Measurements from ENCODE around the gene TOR4A. TPM values are rescaled to one million over a fixed set of nuclear protein-coding genes. Genes with fewer than 3 reads are reported as not detected.
A peak's percentile ranks its signal among the peaks of the same experiment; 100 is the strongest.

The TOR4A gene
- polyA plus RNA-seq, 2 of the 4 experiments (the other 2 are of a cell fraction), result 9.8 to 18.6 TPM

GRCh38 chr9:137229903-137230704, 47.4 kb upstream of the TOR4A start:
- no peaks in the 10 kb centered on the region for H3K9me3 ChIP-seq
- no peak for FAIRE-seq
- H3K4me2 ChIP-seq, result peak overlapping the region; percentile 32; the same call in 1 of the 3 replicates
- peak in 1 of 2 experiments; percentile 23; a peak in 3 of 6 replicates for ATAC-seq
- ChIA-PET CTCF (interaction anchor here (0.7 to 10.1 kb wide), 14 partner anchors 11 to 442 kb away, joined by 3 to 81 read pairs (median 3); partner anchors contain the start of genes ANAPC2, NELFB, NPDC1 and SSNA1), POLR2A (interaction anchor here (0.7 to 1.7 kb wide), 3 partner anchors 10 to 63 kb away, joined by 3 to 10 read pairs (median 4); no protein-coding TSS in a partner anchor)
- no peak for DNase-seq (ENCODE audit: low read depth in 1 of 2, low spot score in 1 of 2)
- H3K4me3 ChIP-seq, result no peak overlapping the region
- H3K4me1 ChIP-seq, result peaks cover 48% of the 10 kb centered on the region
- TF ChIP-seq MAFK (IDR thresholded peaks at IDR 0.05; ENCODE audit: partially characterized antibody), result peak; percentile 81
- TF ChIP-seq JUN (IDR thresholded peaks at IDR 0.05), result no peak
- 64% methylated on average over 14 of the region's 31 CpGs for WGBS (ENCODE audit: missing lambda C conversion rate)
- peak overlapping the region in 1 of 2 experiments; percentile 49; a peak in 2 of 6 replicates for H3K27ac ChIP-seq

- no peak for FAIRE-seq
- DNase-seq (ENCODE audit: low read depth in 1 of 2, low spot score in 1 of 2), result no peak
- ChIA-PET POLR2A (interaction anchor here (0.8 to 1.7 kb wide), 3 partner anchors 10 to 12 kb away, joined by 3 to 10 read pairs (median 4); partner anchors contain the start of gene TUBB4B), CTCF (interaction anchor here (1.1 to 10.1 kb wide), 6 partner anchors 9 to 113 kb away, joined by 3 to 81 read pairs (median 4); partner anchors contain the start of genes ANAPC2, SSNA1 and TUBB4B)
- WGBS (ENCODE audit: missing lambda C conversion rate), result 65% methylated on average over 7 of the region's 14 CpGs
- Histone ChIP-seq H3K4me3 (no peak within 1 kb of the TSS), H3K9me3 (no peaks in the 10 kb centered on the region), H3K27ac (peak within 1 kb of the TSS in 1 of 2 experiments; percentile 49; a peak in 2 of 6 replicates), H3K4me2 (peak within 1 kb of the TSS; percentile 32; the same call in 1 of the 3 replicates), H3K4me1 (peaks cover 41% of the 10 kb centered on the region)
- no peak for ATAC-seq
- TF ChIP-seq ZFP36 (IDR thresholded peaks at IDR 0.05; ENCODE audit: borderline replicate concordance, partially characterized antibody) (peak; percentile 7), REST (IDR thresholded peaks at IDR 0.05) (no peak)
These were observed 46.7 kb upstream of the TOR4A start, which contains the start of gene SLC34A3 for GRCh38 chr9:137230705-137231371. Gene SLC34A3 (plus strand): TSS chr9:137230901. CDS start chr9:137231703, 802 bp downstream.

- FAIRE-seq, result no peak
- POLR2A ChIA-PET, result interaction anchor here (0.8 kb wide), 1 partner anchor 9 kb away, joined by 3 read pairs; the partner anchor contains the start of gene TUBB4B
- DNase-seq (ENCODE audit: low read depth in 1 of 2, low spot score in 1 of 2), result no peak
- Histone ChIP-seq H3K27ac (no peak overlapping the region), H3K4me3 (no peak overlapping the region), H3K4me2 (no peak overlapping the region), H3K9me3 (no peaks in the 10 kb centered on the region), H3K4me1 (peaks cover 39% of the 10 kb centered on the region)
- 91% methylated on average over 21 of the region's 23 CpGs for WGBS (ENCODE audit: missing lambda C conversion rate)
- CTCF ChIA-PET, result interaction anchor here (1.2 to 10.1 kb wide), 2 partner anchors 9 to 41 kb away, joined by 7 to 81 read pairs; partner anchors contain the start of genes ANAPC2, SSNA1 and TUBB4B
- no peak for TF ChIP-seq MYC (IDR thresholded peaks at IDR 0.05; ENCODE audit: borderline replicate concordance, low read length)
- TF ChIP-seq GATA3 (IDR thresholded peaks at IDR 0.05; ENCODE audit: borderline replicate concordance), result no peak
- TF ChIP-seq RFX5 (IDR thresholded peaks at IDR 0.05), result no peak
- no peak for TF ChIP-seq FOSL2 (IDR thresholded peaks at IDR 0.05)
- no peak for TF ChIP-seq FOSL2 (CRISPR knock-in tag; IDR thresholded peaks at IDR 0.05)
- TF ChIP-seq ZFP36 (IDR thresholded peaks at IDR 0.05; ENCODE audit: borderline replicate concordance, partially characterized antibody), result no peak
- no peak for TF ChIP-seq HMGXB4 (CRISPR knock-in tag; IDR thresholded peaks at IDR 0.05; ENCODE audit: borderline replicate concordance)
- TF ChIP-seq REST (IDR thresholded peaks at IDR 0.05), result no peak
- no peak for ATAC-seq
These were observed 46.0 kb upstream of the TOR4A start for GRCh38 chr9:137231372-137232039.
